Fibroblast of lung (primary cell): Measurements from ENCODE around the gene KIRREL3.

Experiments used
- CTCF ChIP-seq, 2 donors: IDR thresholded peaks in 1 of 2; conservative IDR thresholded peaks in 1 of 2; 1 replicate in 1 of 2; 2 replicates in 1 of 2; pipeline ENCODE4 v1.5.1; 2011 to 2012; ENCODE audit warnings: low read length in 2 of 2, control low read depth in 1 of 2, inconsistent platforms in 1 of 2, low read depth in 1 of 2, mild to moderate bottlenecking in 1 of 2
- EZH2 ChIP-seq: IDR thresholded peaks from 2 replicates; pipeline ENCODE4 v1.5.1; 2012; ENCODE audit warnings: low read length, control low read depth, mild to moderate bottlenecking; ENCODE audit errors: missing control alignments

- no peak for TF ChIP-seq EZH2
- no peak for TF ChIP-seq CTCF (conservative IDR thresholded peaks at IDR 0.05 in 1 of 2, IDR thresholded peaks at IDR 0.05 in 1 of 2; ENCODE audit: low read depth in 1 of 2, low read length in 2 of 2)
These were observed 263.6 kb downstream of the KIRREL3 start for GRCh38 chr11:126736682-126737572.
